GM18507 (cell line): ENCODE measurements around the gene PIF1.
A peak's percentile ranks its signal among the peaks of the same experiment; 100 is the strongest.
"Not testable (repeated sequence)": the region's sequence is repeated elsewhere in the genome, so short reads cannot be mapped to it uniquely, and the experiment has no call there.

Source experiments
- DNase-seq: peaks from one replicate; pipeline ENCODE4 v3.0.0; 2011; ENCODE audit warnings: low read depth; ENCODE audit not compliant: insufficient read length; ENCODE audit errors: extremely low spot score
- FAIRE-seq: peaks from 2 replicates; lab custom pipeline; 2011; peaks lifted over from hg19 to GRCh38; lab: Jason Lieb, UNC

Gene PIF1

DNA sequence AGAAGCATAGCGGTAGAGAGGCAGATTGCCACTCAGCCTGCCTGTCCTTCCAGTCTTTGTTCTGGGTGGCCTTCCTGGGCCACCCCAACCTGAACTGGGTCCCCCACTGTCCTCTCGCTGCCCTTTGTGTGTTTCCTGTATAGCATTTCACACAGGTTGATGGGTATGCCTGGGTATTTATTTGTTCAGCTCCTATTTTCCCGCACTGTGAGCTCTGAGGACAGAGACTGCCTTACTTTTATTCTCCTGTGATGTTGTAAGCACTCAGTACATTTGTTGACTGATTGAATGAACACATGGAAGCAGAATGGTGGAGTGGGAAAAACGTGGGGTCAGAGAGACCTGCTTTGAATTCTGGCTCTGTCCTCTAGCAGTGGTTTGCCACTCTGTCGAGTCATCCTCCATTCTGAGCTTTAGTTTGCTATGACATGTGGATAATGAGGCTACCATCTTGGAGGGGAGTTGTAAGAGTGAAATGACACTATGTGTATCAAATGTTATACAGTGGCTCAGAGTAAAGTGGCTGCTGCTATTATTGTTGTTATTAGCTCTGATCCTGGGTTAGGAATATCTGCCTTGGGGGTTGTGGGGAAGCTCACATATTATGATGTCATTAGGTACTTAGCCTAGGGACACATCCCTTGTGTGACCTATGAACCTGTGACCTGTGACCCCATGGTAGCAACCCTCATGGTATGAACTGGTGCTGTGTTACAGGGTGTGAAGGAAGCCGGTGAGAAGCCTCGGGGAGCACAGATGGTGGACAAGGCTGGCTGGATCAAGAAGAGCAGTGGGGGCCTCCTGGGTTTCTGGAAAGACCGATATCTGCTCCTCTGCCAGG is 22.6 kb upstream of the PIF1 start:
- DNase-seq (no peak), FAIRE-seq (no peak)

- FAIRE-seq (no peak), DNase-seq (no peak)
Measured at GRCh38 chr15:64847448-64847847, 22.0 kb upstream of the PIF1 start.

DNA sequence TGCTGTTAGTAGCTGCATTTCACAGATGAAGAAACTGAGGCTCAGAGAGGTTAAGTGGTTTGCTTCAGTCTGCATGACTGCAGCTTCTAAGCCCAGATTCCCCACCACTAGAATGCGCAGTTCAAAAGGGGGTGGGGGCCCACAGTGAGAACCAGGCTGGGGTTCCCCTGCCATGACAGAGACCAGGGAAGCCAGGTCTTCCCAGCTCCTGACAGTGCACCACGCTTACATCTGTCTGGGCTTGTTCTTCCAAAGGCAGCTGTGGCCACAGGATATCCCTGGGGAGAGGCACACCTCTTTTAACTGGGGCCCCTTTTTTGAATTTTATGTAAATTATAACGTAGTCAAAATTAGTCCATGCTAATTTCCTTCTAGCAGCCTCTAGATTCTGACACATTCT is 21.6 kb upstream of the PIF1 start:
- DNase-seq (no peak), FAIRE-seq (no peak)

GRCh38 chr15:64845831-64846595 is 20.6 kb upstream of the PIF1 start:
- no peak for DNase-seq
- no peak for FAIRE-seq

- FAIRE-seq (peak; percentile 72), DNase-seq (no peak)
Measured at GRCh38 chr15:64845183-64845611, 19.8 kb upstream of the PIF1 start.

GRCh38 chr15:64844576-64845145 is 19.2 kb upstream of the PIF1 start:
- peak; percentile 70 for FAIRE-seq
- DNase-seq, result no peak

DNA sequence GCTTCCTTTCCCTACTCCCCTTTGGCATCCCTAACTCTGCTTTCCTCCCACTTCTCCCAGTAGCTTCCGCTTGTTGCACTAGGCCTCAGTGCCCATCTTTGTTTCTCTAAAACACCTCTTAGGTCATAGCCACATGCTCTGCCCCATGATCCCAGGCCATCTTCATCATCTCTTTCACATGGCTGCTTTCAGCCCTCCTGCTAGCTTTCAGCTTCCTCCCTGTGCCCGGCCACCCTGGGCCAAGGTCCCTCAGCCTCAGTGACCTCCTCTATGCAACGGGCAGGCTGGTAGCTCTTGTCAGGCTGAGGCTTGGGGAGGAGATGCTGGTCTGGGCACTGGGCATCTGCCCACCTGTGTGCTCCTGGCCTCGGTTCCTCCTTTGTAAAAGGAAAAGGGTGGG is 18.5 kb upstream of the PIF1 start:
- FAIRE-seq, result peak; percentile 5
- DNase-seq, result no peak

DNA sequence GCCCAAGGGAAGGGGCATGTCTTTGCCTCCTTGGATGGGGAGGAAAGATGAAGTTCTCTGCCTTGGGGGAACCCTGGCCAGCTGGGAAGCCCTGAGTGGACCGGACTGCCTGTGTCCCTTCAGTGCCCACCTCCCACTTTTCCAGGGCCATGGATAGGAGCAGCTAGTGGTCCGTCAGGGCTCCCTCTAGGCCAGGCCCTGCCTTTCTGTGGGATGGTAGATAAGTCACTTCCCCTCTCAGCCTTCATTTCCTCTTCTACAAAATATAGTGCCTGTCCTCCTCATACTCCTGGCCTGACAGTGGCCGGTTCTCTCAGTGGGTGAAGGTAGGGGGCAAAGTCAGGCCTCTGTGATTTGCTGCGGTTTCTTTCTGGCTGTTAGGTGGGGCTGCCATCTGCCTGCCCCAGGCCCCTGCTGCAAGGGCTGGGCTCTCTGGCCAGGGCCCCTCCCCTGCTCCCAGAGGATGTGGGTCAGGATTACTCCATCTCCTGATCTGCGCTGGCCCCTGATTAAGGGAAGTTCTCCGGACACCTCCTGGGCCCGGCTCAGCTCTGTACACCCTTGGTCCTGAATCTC is 17.6 kb upstream of the PIF1 start:
- no peak for DNase-seq
- peak; percentile 75 for FAIRE-seq

GRCh38 chr15:64842096-64842939 is 16.9 kb upstream of the PIF1 start:
- FAIRE-seq (no peak), DNase-seq (no peak)

- DNase-seq (peak; percentile 80), FAIRE-seq (peak; percentile 78)
Measured at GRCh38 chr15:64841344-64842095, 16.1 kb upstream of the PIF1 start, which contains the start of gene PLEKHO2. PLEKHO2 (plus strand) TSS chr15:64841915; CDS start chr15:64842017, 102 bp downstream.

DNA sequence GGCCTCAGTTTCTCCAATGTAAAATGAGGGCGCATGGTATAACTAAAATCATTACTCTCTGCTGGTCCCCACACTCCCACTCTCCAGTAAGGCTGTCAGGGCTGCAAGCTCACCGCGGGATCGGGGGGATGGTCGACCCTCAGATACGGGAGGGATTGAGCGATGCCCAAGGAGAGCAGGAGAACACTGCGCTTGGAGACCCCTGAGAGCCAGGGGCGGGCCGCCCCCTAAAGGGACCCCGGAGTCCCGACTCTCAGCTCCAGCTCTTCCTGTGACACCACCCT is 15.6 kb upstream of the PIF1 start:
- FAIRE-seq, result no peak

GRCh38 chr15:64837502-64837901 is 12.1 kb upstream of the PIF1 start:
- FAIRE-seq, result no peak
- no peak for DNase-seq

More for the DNA sequence above, 15.6 kb upstream of the PIF1 start:
- DNase-seq, result no peak

DNA sequence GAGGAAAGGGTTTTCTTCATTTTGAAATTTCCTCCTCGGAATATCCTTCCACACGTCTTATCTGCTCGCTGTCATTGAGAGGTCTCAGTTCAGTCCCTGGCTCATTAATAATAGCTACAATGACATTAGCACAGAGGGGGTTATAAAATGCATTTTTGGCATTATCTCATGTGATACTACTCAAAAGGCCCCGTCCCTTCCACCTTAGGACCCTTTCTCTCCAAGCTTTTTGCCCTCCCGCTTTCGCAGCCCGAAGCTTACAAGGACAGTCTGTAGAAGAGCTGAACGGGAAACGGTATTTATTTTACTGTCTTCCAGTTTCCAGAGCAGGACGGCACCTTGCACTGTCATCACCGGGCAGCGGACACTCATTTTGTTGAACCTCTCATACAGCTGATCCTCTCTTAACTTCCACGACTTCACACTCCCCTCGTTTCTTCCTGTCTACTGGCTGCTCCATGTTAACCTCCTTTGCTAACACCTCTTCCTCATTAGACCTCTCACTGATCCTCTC is 10.6 kb upstream of the PIF1 start:
- no peak for DNase-seq
- FAIRE-seq, result no peak

DNA sequence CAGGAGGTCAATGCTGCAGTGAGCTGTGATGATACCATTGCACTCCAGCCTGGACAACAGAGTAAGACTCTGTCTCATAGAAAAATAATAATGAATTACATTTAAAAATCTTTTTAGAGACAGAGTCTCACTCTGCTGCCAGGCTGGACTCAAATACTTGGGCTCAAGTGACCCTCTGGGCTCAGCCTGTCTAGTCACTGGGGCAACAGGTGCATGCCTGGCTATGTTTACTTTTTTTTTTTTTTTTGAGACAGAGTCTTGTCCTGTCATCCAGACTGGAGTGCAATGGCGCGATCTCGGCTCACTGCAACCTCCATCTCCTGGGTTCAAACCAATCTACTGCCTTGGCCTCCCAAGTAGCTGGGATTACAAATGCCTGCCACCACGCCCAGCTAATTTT is 8.2 kb upstream of the PIF1 start:
- FAIRE-seq (no peak), DNase-seq (no peak)

- no peak for FAIRE-seq
- DNase-seq, result no peak
Measured at GRCh38 chr15:64828985-64829384, 3.5 kb upstream of the PIF1 start.

GRCh38 chr15:64824929-64825430 is 467 bp downstream of the PIF1 start:
- DNase-seq, result no peak
- FAIRE-seq, result no peak

- DNase-seq (no peak), FAIRE-seq (no peak)
Measured at GRCh38 chr15:64816452-64816851, 9.0 kb downstream of the PIF1 start.

- FAIRE-seq, DNase-seq: not testable (repeated sequence)
Measured at GRCh38 chr15:64814965-64815364, 10.5 kb downstream of the PIF1 start.
